Mesendoderm (in vitro differentiated cells): Measurements from ENCODE around the gene RPAP2.

Source experiments
- DNase-seq: peaks from one replicate; pipeline ENCODE4 v3.0.0; 2013
- H2AK5ac ChIP-seq: 2 replicates; pipeline ENCODE4 v1.6.1; 2013; ENCODE audit warnings: low read length, inconsistent platforms
- H2BK120ac ChIP-seq: 2 replicates; pipeline ENCODE4 v1.6.1; 2013; ENCODE audit warnings: low read depth, mild to moderate bottlenecking, low read length, moderate library complexity, mixed read lengths
- H2BK15ac ChIP-seq: replicated peaks from 2 replicates; pipeline ENCODE4 v1.6.1; 2013; ENCODE audit warnings: low read depth, mild to moderate bottlenecking, moderate library complexity
- H2BK5ac ChIP-seq: 2 replicates; pipeline ENCODE4 v1.6.1; 2013; ENCODE audit warnings: low read length, inconsistent platforms
- H3K18ac ChIP-seq: 2 replicates; pipeline ENCODE4 v1.6.1; 2013; ENCODE audit warnings: mild to moderate bottlenecking, low read length, mixed read lengths
- H3K23ac ChIP-seq: one replicate; pipeline ENCODE4 v1.6.1; 2013; ENCODE audit warnings: low read length
- H3K27ac ChIP-seq: 2 replicates; pipeline ENCODE4 v1.5.1; 2013; ENCODE audit warnings: low read depth, mild to moderate bottlenecking, inconsistent platforms, low read length, moderate library complexity
- H3K27me3 ChIP-seq: 2 replicates; pipeline ENCODE4 v1.6.1; 2013; ENCODE audit warnings: low read length, control low read depth, mild to moderate bottlenecking, inconsistent platforms; ENCODE audit not compliant: insufficient read depth, poor library complexity
- H3K36me3 ChIP-seq: 2 replicates; pipeline ENCODE4 v1.6.1; 2013; ENCODE audit warnings: low read length, inconsistent platforms; ENCODE audit not compliant: control insufficient read depth, insufficient read depth
- H3K4ac ChIP-seq: one replicate; pipeline ENCODE4 v1.6.1; 2013; ENCODE audit warnings: low read depth, mild to moderate bottlenecking, low read length, moderate library complexity
- H3K4me1 ChIP-seq: 2 replicates; pipeline ENCODE4 v1.6.1; 2013; ENCODE audit warnings: low read depth, low read length, inconsistent platforms; ENCODE audit not compliant: control insufficient read depth
- H3K4me2 ChIP-seq: 2 replicates; pipeline ENCODE4 v1.6.1; 2013; ENCODE audit warnings: low read length
- H3K4me3 ChIP-seq: 2 replicates; pipeline ENCODE4 v1.5.1; 2013; ENCODE audit warnings: mild to moderate bottlenecking, low read length
- H3K56ac ChIP-seq: one replicate; pipeline ENCODE4 v1.6.1; 2013; ENCODE audit warnings: low read length
- H3K79me1 ChIP-seq: 2 replicates; pipeline ENCODE4 v1.6.1; 2013; ENCODE audit warnings: low read length, inconsistent platforms
- H3K79me2 ChIP-seq: 2 replicates; pipeline ENCODE4 v1.6.1; 2013; ENCODE audit warnings: mild to moderate bottlenecking, low read length; ENCODE audit not compliant: control insufficient read depth, insufficient read depth
- H3K9ac ChIP-seq: 2 replicates; pipeline ENCODE4 v1.6.1; 2013; ENCODE audit warnings: low read length, inconsistent platforms
- H4K5ac ChIP-seq: one replicate; pipeline ENCODE4 v1.6.1; 2013; ENCODE audit warnings: low read length
- H4K8ac ChIP-seq: one replicate; pipeline ENCODE4 v1.6.1; 2013; ENCODE audit warnings: low read depth, mild to moderate bottlenecking, control low read depth, low read length, moderate library complexity
- WGBS: extraction: QIAGEN DNeasy Blood & Tissue Kit; methylation state at CpG from one replicate; pipeline ENCODE4 v1.1.7; 2013; ENCODE audit warnings: low lambda C conversion rate, missing lambda C conversion rate; ENCODE audit not compliant: insufficient coverage; ENCODE audit errors: extremely low coverage; 5-methylcytosine and 5-hydroxymethylcytosine counted together

The RPAP2 gene

GRCh38 chr1:92359986-92360385 lies 61.1 kb downstream of the RPAP2 start:
- Histone ChIP-seq H2BK120ac (no peak overlapping the region), H3K23ac (no peak overlapping the region), H3K4me3 (no peak overlapping the region), H3K79me2 (no peaks in the 10 kb centered on the region), H3K4ac (no peak overlapping the region), H4K8ac (no peak overlapping the region), H3K56ac (no peak overlapping the region), H3K27me3 (no peaks in the 10 kb centered on the region), H3K79me1 (no peaks in the 10 kb centered on the region), H2BK15ac (no peak overlapping the region), H3K27ac (no peak overlapping the region), H2BK5ac (no peak overlapping the region), H4K5ac (no peak overlapping the region), H3K18ac (no peak overlapping the region), H3K36me3 (no peaks in the 10 kb centered on the region), H3K4me2 (no peak overlapping the region), H3K4me1 (no peaks in the 10 kb centered on the region), H3K9ac (no peak overlapping the region), H2AK5ac (no peak overlapping the region)
- no CpG with 5 or more reads among the region's 2 CpGs for WGBS
- DNase-seq = no peak

GRCh38 chr1:92362970-92363369 lies 64.1 kb downstream of the RPAP2 start:
- Histone ChIP-seq H3K23ac (no peak overlapping the region), H3K36me3 (no peaks in the 10 kb centered on the region), H3K79me1 (no peaks in the 10 kb centered on the region), H2BK5ac (no peak overlapping the region), H3K4me3 (no peak overlapping the region), H3K4ac (no peak overlapping the region), H4K8ac (no peak overlapping the region), H2AK5ac (no peak overlapping the region), H3K9ac (no peak overlapping the region), H3K56ac (no peak overlapping the region), H2BK15ac (no peak overlapping the region), H3K4me2 (no peak overlapping the region), H3K27ac (no peak overlapping the region), H3K27me3 (no peaks in the 10 kb centered on the region), H3K79me2 (no peaks in the 10 kb centered on the region), H4K5ac (no peak overlapping the region), H3K18ac (no peak overlapping the region), H3K4me1 (no peaks in the 10 kb centered on the region), H2BK120ac (no peak overlapping the region)
- no peak for DNase-seq
- WGBS = no CpG with 5 or more reads among the region's 3 CpGs

- no peaks in the 10 kb centered on the region for H3K79me1 ChIP-seq
- H3K23ac ChIP-seq = no peak overlapping the region
- H3K4me2 ChIP-seq = no peak overlapping the region
- no peak for DNase-seq
- H3K79me2 ChIP-seq = no peaks in the 10 kb centered on the region
- no peak overlapping the region for H2BK5ac ChIP-seq
- no peak overlapping the region for H2BK15ac ChIP-seq
- H3K4ac ChIP-seq = no peak overlapping the region
- no peaks in the 10 kb centered on the region for H3K27me3 ChIP-seq
- no peak overlapping the region for H2AK5ac ChIP-seq
- no peak overlapping the region for H3K4me3 ChIP-seq
- H3K18ac ChIP-seq = no peak overlapping the region
- H4K5ac ChIP-seq = no peak overlapping the region
- no peak overlapping the region for H2BK120ac ChIP-seq
- H3K27ac ChIP-seq = no peak overlapping the region
- H3K56ac ChIP-seq = no peak overlapping the region
- H3K36me3 ChIP-seq = no peaks in the 10 kb centered on the region
- no peak overlapping the region for H3K9ac ChIP-seq
- no peaks in the 10 kb centered on the region for H3K4me1 ChIP-seq
- WGBS = no CpG with 5 or more reads among the region's 3 CpGs
- H4K8ac ChIP-seq = no peak overlapping the region
Observed at GRCh38 chr1:92363401-92363800, 64.5 kb downstream of the RPAP2 start.

GRCh38 chr1:92365378-92366039 lies 66.7 kb downstream of the RPAP2 start:
- WGBS = no CpG with 5 or more reads among the region's 4 CpGs
- H3K79me2 ChIP-seq = no peaks in the 10 kb centered on the region

GRCh38 chr1:92366040-92366395 lies 67.2 kb downstream of the RPAP2 start:
- no peak overlapping the region for H3K4me2 ChIP-seq
- no peak overlapping the region for H3K27ac ChIP-seq
- no CpG with 5 or more reads among the region's 2 CpGs for WGBS
- H3K36me3 ChIP-seq = no peaks in the 10 kb centered on the region
- no peak overlapping the region for H2AK5ac ChIP-seq
- no peak overlapping the region for H2BK5ac ChIP-seq
- no peaks in the 10 kb centered on the region for H3K79me2 ChIP-seq
- no peak for DNase-seq
- no peaks in the 10 kb centered on the region for H3K27me3 ChIP-seq
- no peak overlapping the region for H3K23ac ChIP-seq
- no peaks in the 10 kb centered on the region for H3K4me1 ChIP-seq
- H3K79me1 ChIP-seq = no peaks in the 10 kb centered on the region
- no peak overlapping the region for H3K4me3 ChIP-seq
- H3K18ac ChIP-seq = no peak overlapping the region
- H2BK120ac ChIP-seq = no peak overlapping the region
- no peak overlapping the region for H3K56ac ChIP-seq
- no peak overlapping the region for H4K5ac ChIP-seq
- H3K4ac ChIP-seq = no peak overlapping the region
- no peak overlapping the region for H4K8ac ChIP-seq
- no peak overlapping the region for H3K9ac ChIP-seq
- no peak overlapping the region for H2BK15ac ChIP-seq

More at GRCh38 chr1:92365378-92366039, 66.7 kb downstream of the RPAP2 start:
- Histone ChIP-seq H4K8ac (no peak overlapping the region), H3K27me3 (no peaks in the 10 kb centered on the region), H3K4me2 (no peak overlapping the region), H3K56ac (no peak overlapping the region), H2BK5ac (no peak overlapping the region), H3K4me1 (no peaks in the 10 kb centered on the region), H3K23ac (no peak overlapping the region), H3K9ac (no peak overlapping the region), H4K5ac (no peak overlapping the region), H3K27ac (no peak overlapping the region), H2BK15ac (no peak overlapping the region), H3K79me1 (no peaks in the 10 kb centered on the region), H3K4ac (no peak overlapping the region), H3K36me3 (no peaks in the 10 kb centered on the region), H2AK5ac (no peak overlapping the region), H3K4me3 (no peak overlapping the region), H3K18ac (no peak overlapping the region), H2BK120ac (no peak overlapping the region)
- DNase-seq = no peak

GRCh38 chr1:92367496-92367895 lies 68.6 kb downstream of the RPAP2 start:
- no peak overlapping the region for H2BK120ac ChIP-seq
- no peak overlapping the region for H4K8ac ChIP-seq
- no peak overlapping the region for H3K18ac ChIP-seq
- H2BK15ac ChIP-seq = no peak overlapping the region
- H3K27ac ChIP-seq = no peak overlapping the region
- no CpG with 5 or more reads among the region's 3 CpGs for WGBS
- H3K4me1 ChIP-seq = no peaks in the 10 kb centered on the region
- H3K23ac ChIP-seq = no peak overlapping the region
- H3K79me2 ChIP-seq = no peaks in the 10 kb centered on the region
- H2BK5ac ChIP-seq = no peak overlapping the region
- no peaks in the 10 kb centered on the region for H3K27me3 ChIP-seq
- no peak overlapping the region for H3K4me3 ChIP-seq
- H4K5ac ChIP-seq = no peak overlapping the region
- no peak overlapping the region for H2AK5ac ChIP-seq
- no peaks in the 10 kb centered on the region for H3K79me1 ChIP-seq
- H3K56ac ChIP-seq = no peak overlapping the region
- H3K4ac ChIP-seq = no peak overlapping the region
- no peaks in the 10 kb centered on the region for H3K36me3 ChIP-seq
- H3K9ac ChIP-seq = no peak overlapping the region
- DNase-seq = no peak
- H3K4me2 ChIP-seq = no peak overlapping the region
